Neuronal stem cell (in vitro differentiated cells): ENCODE data around the gene COX6B1.
"Not testable (repeated sequence)": the region's sequence is repeated elsewhere in the genome, so short reads cannot be mapped to it uniquely, and the experiment has no call there.

Experiments used
- DNase-seq: peaks from one replicate; pipeline ENCODE4 v3.0.0-alpha.2; 2013; ENCODE audit warnings: low spot score
- H2AFZ ChIP-seq: one replicate; pipeline ENCODE4 v1.6.1; 2013; ENCODE audit warnings: mild to moderate bottlenecking, low read length, inconsistent platforms
- H2AK5ac ChIP-seq: 2 replicates; pipeline ENCODE4 v1.6.1; 2013; ENCODE audit warnings: low read depth, mild to moderate bottlenecking, inconsistent platforms, low read length, moderate library complexity, mixed read lengths
- H2BK120ac ChIP-seq: 2 replicates; pipeline ENCODE4 v1.6.1; 2013; ENCODE audit warnings: low read depth, mild to moderate bottlenecking, inconsistent platforms, low read length, moderate library complexity, mixed read lengths
- H2BK12ac ChIP-seq: one replicate; pipeline ENCODE4 v1.6.1; 2013; ENCODE audit warnings: low read length, inconsistent platforms
- H2BK15ac ChIP-seq: 2 replicates; pipeline ENCODE4 v1.6.1; 2013; ENCODE audit warnings: mild to moderate bottlenecking, low read length, inconsistent platforms, mixed read lengths
- H2BK5ac ChIP-seq: one replicate; pipeline ENCODE4 v1.6.1; 2013; ENCODE audit warnings: inconsistent platforms, mild to moderate bottlenecking, low read length, moderate library complexity
- H3K14ac ChIP-seq: one replicate; pipeline ENCODE4 v1.6.1; 2013; ENCODE audit warnings: low read length, inconsistent platforms
- H3K18ac ChIP-seq: 2 replicates; pipeline ENCODE4 v1.6.1; 2013; ENCODE audit warnings: low read length, inconsistent platforms
- H3K23ac ChIP-seq: 2 replicates; pipeline ENCODE4 v1.6.1; 2013; ENCODE audit warnings: low read depth, mild to moderate bottlenecking, mixed read lengths, low read length, inconsistent platforms; ENCODE audit not compliant: poor library complexity
- H3K27ac ChIP-seq: replicated peaks from 3 replicates; pipeline ENCODE4 v1.5.1; 2013; ENCODE audit warnings: low read length, inconsistent platforms
- H3K27me3 ChIP-seq, 3 experiments: 2 replicates each; pipeline ENCODE4 v1.6.1; 2013; ENCODE audit warnings: low read length in 3 of 3, mild to moderate bottlenecking in 2 of 3, inconsistent platforms in 1 of 3, low read depth in 1 of 3, mixed read lengths in 1 of 3, moderate library complexity in 1 of 3; ENCODE audit not compliant: control insufficient read depth in 3 of 3, insufficient read depth in 3 of 3
- H3K36me3 ChIP-seq, 2 donors: replicated peaks in 1 of 2; 2 replicates each; pipeline ENCODE4 v1.6.1; 2013; ENCODE audit warnings: low read length in 2 of 2; ENCODE audit not compliant: control insufficient read depth in 2 of 2, insufficient read depth in 2 of 2
- H3K4ac ChIP-seq: 2 replicates; pipeline ENCODE4 v1.6.1; 2013; ENCODE audit warnings: inconsistent platforms, mild to moderate bottlenecking, low read length, moderate library complexity
- H3K4me1 ChIP-seq, 2 donors: 1 replicate in 1 of 2; 2 replicates in 1 of 2; pipeline ENCODE4 v1.6.1; 2013; ENCODE audit warnings: low read length in 2 of 2, low read depth in 1 of 2; ENCODE audit not compliant: control insufficient read depth in 2 of 2, insufficient read depth in 1 of 2
- H3K4me2 ChIP-seq: one replicate; pipeline ENCODE4 v1.6.1; 2013; ENCODE audit warnings: mild to moderate bottlenecking, low read length, inconsistent platforms; ENCODE audit not compliant: insufficient read depth, poor library complexity, severe bottlenecking
- H3K4me3 ChIP-seq, 2 donors: 2 replicates each; pipeline ENCODE4 v1.5.1; 2013; ENCODE audit warnings: low read length in 2 of 2, mild to moderate bottlenecking in 2 of 2, inconsistent platforms in 1 of 2, moderate library complexity in 1 of 2
- H3K79me1 ChIP-seq: one replicate; pipeline ENCODE4 v1.6.1; 2013; ENCODE audit warnings: low read depth, mild to moderate bottlenecking, inconsistent platforms, low read length, moderate library complexity
- H3K9ac ChIP-seq: one replicate; pipeline ENCODE4 v1.6.1; 2013; ENCODE audit warnings: mild to moderate bottlenecking, low read depth, low read length, inconsistent platforms; ENCODE audit not compliant: poor library complexity
- H3K9me3 ChIP-seq, 2 donors: replicated peaks in 1 of 2; 2 replicates each; pipeline versions ENCODE3 to v1.6.1; 2013; ENCODE audit warnings: low read length in 2 of 2, mild to moderate bottlenecking in 2 of 2, inconsistent platforms in 1 of 2, low read depth in 1 of 2, mixed read lengths in 1 of 2, moderate library complexity in 1 of 2; ENCODE audit not compliant: control insufficient read depth in 2 of 2, insufficient read depth in 1 of 2
- H4K8ac ChIP-seq: one replicate; pipeline ENCODE4 v1.6.1; 2013; ENCODE audit warnings: low read depth, mild to moderate bottlenecking, inconsistent platforms, low read length, moderate library complexity
- H4K91ac ChIP-seq: one replicate; pipeline ENCODE4 v1.6.1; 2013; ENCODE audit warnings: low read length, low read depth, mild to moderate bottlenecking, inconsistent platforms; ENCODE audit not compliant: poor library complexity
- WGBS, 2 donors: extraction: QIAGEN DNeasy Blood & Tissue Kit; methylation state at CpG; one replicate each; pipeline ENCODE4 v1.1.7; 2013; ENCODE audit warnings: missing lambda C conversion rate in 2 of 2, mixed read lengths in 1 of 2; ENCODE audit not compliant: insufficient read length in 2 of 2, insufficient replicate concordance in 1 of 2; ENCODE audit errors: extremely low coverage in 2 of 2; 5-methylcytosine and 5-hydroxymethylcytosine counted together

Gene COX6B1

GRCh38 chr19:35675589-35676140, 27.5 kb downstream of the COX6B1 start:
- Histone ChIP-seq H3K9ac (peak overlapping the region; percentile 21), H3K4me2 (no peak overlapping the region), H3K14ac (peak overlapping the region; percentile 82), H3K36me3 (no peaks in the 10 kb centered on the region), H3K4me3 (no peak overlapping the region), H2AK5ac (peak overlapping the region; percentile 75), H4K8ac (peak overlapping the region; percentile 48), H3K27ac (no peak overlapping the region), H3K9me3 (peaks cover 0 to 3% of the 10 kb centered on the region in 2 donors), H3K27me3 (peaks cover 0 to 23% (median 10%) of the 10 kb centered on the region in 3 experiments), H3K79me1 (no peaks in the 10 kb centered on the region), H2AFZ (no peak overlapping the region), H3K4ac (no peak overlapping the region), H3K18ac (peak overlapping the region; percentile 17), H2BK5ac (no peak overlapping the region), H2BK15ac (no peak overlapping the region), H2BK120ac (no peak overlapping the region), H3K23ac (no peak overlapping the region), H2BK12ac (peak overlapping the region; percentile 84), H3K4me1 (peaks cover 0 to 5% of the 10 kb centered on the region in 2 donors), H4K91ac (no peak overlapping the region)
- no CpG with 5 or more reads among the region's 15 CpGs for WGBS, 2 donors
- no peak for DNase-seq

- H3K79me1 ChIP-seq = no peaks in the 10 kb centered on the region
- no peak overlapping the region for H3K4ac ChIP-seq
- DNase-seq = no peak
- no peak overlapping the region for H4K91ac ChIP-seq
- H4K8ac ChIP-seq = no peak overlapping the region
- no peaks in the 10 kb centered on the region for H3K9me3 ChIP-seq
- H3K4me3 ChIP-seq = no peak overlapping the region
- no peaks in the 10 kb centered on the region for H3K36me3 ChIP-seq
- no peak overlapping the region for H2AK5ac ChIP-seq
- H2AFZ ChIP-seq = no peak overlapping the region
- no peak overlapping the region for H2BK12ac ChIP-seq
- H3K14ac ChIP-seq = no peak overlapping the region
- no peak overlapping the region for H3K18ac ChIP-seq
- no peak overlapping the region for H2BK5ac ChIP-seq
- no peak overlapping the region for H3K9ac ChIP-seq
- H3K4me2 ChIP-seq = no peak overlapping the region
- WGBS, 2 donors = no CpG with 5 or more reads among the region's 4 CpGs
- H3K27ac ChIP-seq = no peak overlapping the region
- H2BK15ac ChIP-seq = no peak overlapping the region
- no peak overlapping the region for H2BK120ac ChIP-seq
- no peaks in the 10 kb centered on the region for H3K27me3 ChIP-seq
- H3K23ac ChIP-seq = no peak overlapping the region
- H3K4me1 ChIP-seq = no peaks in the 10 kb centered on the region
These were observed 41.7 kb downstream of the COX6B1 start for GRCh38 chr19:35689836-35690235.

- H2AK5ac ChIP-seq, H3K4ac ChIP-seq, H4K91ac ChIP-seq, H3K27me3 ChIP-seq, H4K8ac ChIP-seq, H3K9me3 ChIP-seq, H3K14ac ChIP-seq, H3K9ac ChIP-seq, H2BK15ac ChIP-seq, H3K23ac ChIP-seq, H3K79me1 ChIP-seq, H3K18ac ChIP-seq, H3K27ac ChIP-seq, H3K36me3 ChIP-seq, DNase-seq, H2BK12ac ChIP-seq, H3K4me2 ChIP-seq, H2AFZ ChIP-seq, H3K4me1 ChIP-seq, H2BK120ac ChIP-seq, H2BK5ac ChIP-seq, H3K4me3 ChIP-seq: not testable (repeated sequence)
- WGBS, 2 donors = no CpG with 5 or more reads among the region's 37 CpGs
These were observed 43.0 kb downstream of the COX6B1 start for GRCh38 chr19:35691106-35691505.

GRCh38 chr19:35692010-35692409, 43.9 kb downstream of the COX6B1 start:
- Histone ChIP-seq H4K8ac (no peak overlapping the region), H3K9ac (no peak overlapping the region), H3K9me3 (no peaks in the 10 kb centered on the region), H2AFZ (peak overlapping the region; percentile 11), H3K79me1 (no peaks in the 10 kb centered on the region), H3K27me3 (no peaks in the 10 kb centered on the region), H3K4me2 (no peak overlapping the region), H3K14ac (no peak overlapping the region), H2BK5ac (peak overlapping the region; percentile 32), H3K23ac (peak overlapping the region; percentile 39), H3K4ac (no peak overlapping the region), H3K18ac (no peak overlapping the region), H2BK15ac (no peak overlapping the region), H3K4me3 (no peak overlapping the region), H2BK120ac (no peak overlapping the region), H2BK12ac (no peak overlapping the region), H3K4me1 (no peaks in the 10 kb centered on the region), H4K91ac (no peak overlapping the region), H3K36me3 (no peaks in the 10 kb centered on the region), H2AK5ac (peak overlapping the region; percentile 41), H3K27ac (no peak overlapping the region)
- WGBS, 2 donors = no CpG with 5 or more reads among the region's 11 CpGs
- no peak for DNase-seq
